Mucosa of rectum (tissue), 2 donors: ENCODE results near the gene NPFFR1.

ENCODE experiments used
- H3K27ac ChIP-seq, 2 donors: one replicate each; pipeline ENCODE4 v1.7.0; 2013; ENCODE audit warnings: inconsistent platforms in 2 of 2, low read depth in 2 of 2, low read length in 2 of 2
- H3K27me3 ChIP-seq, 2 donors: one replicate each; pipeline ENCODE4 v1.7.0; 2013; ENCODE audit warnings: low read length in 2 of 2; ENCODE audit not compliant: control insufficient read depth in 2 of 2, insufficient read depth in 2 of 2
- H3K36me3 ChIP-seq, 2 donors: one replicate each; pipeline ENCODE4 v1.7.0; 2013; ENCODE audit warnings: low read length in 2 of 2; ENCODE audit not compliant: control insufficient read depth in 2 of 2, insufficient read depth in 2 of 2
- H3K4me1 ChIP-seq, 2 donors: one replicate each; pipeline ENCODE4 v1.7.0; 2013; ENCODE audit warnings: low read length in 2 of 2, mild to moderate bottlenecking in 1 of 2; ENCODE audit not compliant: control insufficient read depth in 2 of 2, insufficient read depth in 2 of 2
- H3K4me3 ChIP-seq, 2 donors: one replicate each; pipeline ENCODE4 v1.7.0; 2013; ENCODE audit warnings: low read length in 2 of 2
- H3K9ac ChIP-seq, 2 donors: one replicate each; pipeline ENCODE4 v1.7.0; 2013; ENCODE audit warnings: low read length in 2 of 2, low read depth in 1 of 2, mild to moderate bottlenecking in 1 of 2
- H3K9me3 ChIP-seq, 2 donors: one replicate each; pipeline ENCODE4 v1.7.0; 2013; ENCODE audit warnings: low read length in 2 of 2; ENCODE audit not compliant: control insufficient read depth in 2 of 2
- donor health status: healthy.
- donor health status: Normal muscosa, but diverticular disease.

The NPFFR1 gene

DNA sequence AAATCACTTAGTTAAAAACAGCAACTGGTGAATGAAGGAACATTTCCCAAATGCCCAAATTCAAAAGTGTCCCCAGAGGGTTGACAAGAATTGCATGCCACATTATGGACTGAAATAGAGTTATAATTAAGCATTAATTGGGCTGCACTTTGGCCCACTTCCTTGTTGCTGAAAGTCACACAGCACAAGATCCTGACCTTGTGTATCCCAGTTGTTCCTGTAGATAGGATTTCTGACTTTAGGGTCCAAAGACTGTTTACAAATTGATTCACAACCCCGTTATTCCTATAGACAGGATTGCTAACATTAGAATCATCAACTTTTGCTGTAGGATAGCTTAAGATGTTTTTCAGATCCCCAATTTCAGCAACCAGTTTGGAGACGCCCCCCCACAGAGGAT, 31.5 kb upstream of the NPFFR1 start:
- no peaks in the 10 kb centered on the region for H3K4me1 ChIP-seq

DNA sequence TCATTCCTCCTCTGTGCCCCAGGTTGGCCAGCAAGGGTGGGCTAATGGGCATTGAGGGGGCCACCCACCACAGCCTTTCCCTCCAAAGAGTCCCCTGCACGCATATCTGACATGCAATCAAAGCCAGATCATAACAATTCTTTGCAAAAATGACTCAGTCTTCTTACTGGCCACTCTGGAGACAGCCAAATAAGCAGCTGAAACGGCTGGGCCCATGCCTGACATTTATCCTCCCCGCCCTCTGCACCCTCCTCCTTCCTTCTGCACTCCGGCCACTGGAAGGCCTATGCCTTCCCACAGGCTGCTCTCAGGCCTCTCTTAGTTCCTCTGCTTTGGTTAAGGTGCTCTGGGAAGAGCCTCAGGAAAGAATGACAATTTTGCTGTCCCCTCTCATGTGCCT, 29.2 kb upstream of the NPFFR1 start:
- no peak overlapping the region for H3K9ac ChIP-seq
- no peaks in the 10 kb centered on the region for H3K27me3 ChIP-seq
- no peaks in the 10 kb centered on the region for H3K4me1 ChIP-seq
- no peaks in the 10 kb centered on the region for H3K36me3 ChIP-seq
- H3K9me3 ChIP-seq, result no peaks in the 10 kb centered on the region
- H3K27ac ChIP-seq, result no peak overlapping the region
- no peak overlapping the region for H3K4me3 ChIP-seq

More for the DNA sequence above, 31.5 kb upstream of the NPFFR1 start:
- Histone ChIP-seq H3K9ac (no peak overlapping the region), H3K4me3 (no peak overlapping the region), H3K27ac (no peak overlapping the region), H3K27me3 (no peaks in the 10 kb centered on the region), H3K9me3 (no peaks in the 10 kb centered on the region), H3K36me3 (no peaks in the 10 kb centered on the region)

DNA sequence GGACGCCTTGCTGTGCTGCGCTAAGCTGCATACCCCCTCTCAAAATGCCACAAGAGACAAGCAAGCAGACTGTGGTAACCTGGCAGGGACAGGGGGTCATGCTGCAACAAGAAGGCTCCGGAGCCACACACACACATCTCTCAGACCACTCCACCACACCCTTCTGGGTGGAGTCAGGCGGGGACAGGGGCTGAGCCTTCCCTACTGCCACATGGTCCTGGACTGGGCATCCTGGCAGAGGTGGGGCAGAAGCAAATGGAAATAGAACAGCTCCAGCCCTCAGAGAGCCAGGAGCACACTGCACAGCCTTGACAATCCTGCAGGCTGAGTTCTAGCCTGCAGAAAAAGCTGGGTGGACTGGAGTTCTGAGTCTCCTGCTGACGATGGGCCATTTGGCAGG, 28.4 kb upstream of the NPFFR1 start:
- no peak overlapping the region for H3K4me3 ChIP-seq
- H3K9ac ChIP-seq, result no peak overlapping the region
- H3K27me3 ChIP-seq, result no peaks in the 10 kb centered on the region
- H3K36me3 ChIP-seq, result no peaks in the 10 kb centered on the region
- H3K4me1 ChIP-seq, result no peaks in the 10 kb centered on the region
- no peaks in the 10 kb centered on the region for H3K9me3 ChIP-seq
- no peak overlapping the region for H3K27ac ChIP-seq

DNA sequence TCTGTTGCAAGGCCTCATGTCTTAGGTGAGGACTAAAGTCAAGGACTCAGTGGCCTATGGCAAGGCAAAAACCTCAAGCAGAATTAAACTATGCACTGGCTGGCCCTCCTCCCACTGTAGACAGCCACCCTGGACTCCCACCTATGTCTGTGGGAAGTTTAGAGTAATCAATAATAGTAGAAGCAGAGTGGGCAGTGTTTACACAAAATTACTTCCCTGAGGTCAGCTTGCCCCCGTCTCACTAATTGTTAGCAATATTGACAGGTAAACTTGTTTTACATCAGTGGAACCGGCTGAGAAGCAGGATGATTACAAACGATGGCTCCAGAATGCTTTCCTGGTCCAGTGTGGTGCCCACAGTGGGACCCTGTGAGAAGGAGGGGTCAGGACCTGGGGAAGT, 27.9 kb upstream of the NPFFR1 start:
- no peak overlapping the region for H3K4me3 ChIP-seq
- H3K27me3 ChIP-seq, result no peaks in the 10 kb centered on the region
- no peak overlapping the region for H3K9ac ChIP-seq
- H3K36me3 ChIP-seq, result no peaks in the 10 kb centered on the region
- no peak overlapping the region for H3K27ac ChIP-seq
- H3K4me1 ChIP-seq, result no peaks in the 10 kb centered on the region
- H3K9me3 ChIP-seq, result no peaks in the 10 kb centered on the region

DNA sequence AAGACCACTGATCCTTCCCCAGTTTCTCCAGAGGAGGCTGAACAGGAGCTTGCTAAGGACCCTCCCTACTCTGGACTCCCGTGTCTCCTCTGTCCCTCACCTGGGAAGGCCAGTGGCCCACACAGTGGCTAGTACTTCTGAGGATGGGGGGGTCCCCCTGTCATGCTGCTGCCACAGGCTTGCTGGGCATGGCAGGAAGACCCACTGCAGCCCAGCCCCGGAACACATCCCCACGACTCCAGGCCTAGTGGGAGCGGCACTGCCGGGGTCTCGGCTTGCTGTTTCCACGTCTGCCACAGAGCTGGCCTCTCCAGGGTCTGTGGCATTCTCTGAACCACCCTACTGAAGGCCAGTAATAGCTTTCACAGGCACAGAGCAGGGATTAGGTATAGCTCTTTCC, 25.9 kb upstream of the NPFFR1 start:
- H3K4me3 ChIP-seq, result no peak overlapping the region
- no peak overlapping the region for H3K27ac ChIP-seq
- no peaks in the 10 kb centered on the region for H3K27me3 ChIP-seq
- no peaks in the 10 kb centered on the region for H3K36me3 ChIP-seq
- no peaks in the 10 kb centered on the region for H3K4me1 ChIP-seq
- no peak overlapping the region for H3K9ac ChIP-seq
- no peaks in the 10 kb centered on the region for H3K9me3 ChIP-seq

DNA sequence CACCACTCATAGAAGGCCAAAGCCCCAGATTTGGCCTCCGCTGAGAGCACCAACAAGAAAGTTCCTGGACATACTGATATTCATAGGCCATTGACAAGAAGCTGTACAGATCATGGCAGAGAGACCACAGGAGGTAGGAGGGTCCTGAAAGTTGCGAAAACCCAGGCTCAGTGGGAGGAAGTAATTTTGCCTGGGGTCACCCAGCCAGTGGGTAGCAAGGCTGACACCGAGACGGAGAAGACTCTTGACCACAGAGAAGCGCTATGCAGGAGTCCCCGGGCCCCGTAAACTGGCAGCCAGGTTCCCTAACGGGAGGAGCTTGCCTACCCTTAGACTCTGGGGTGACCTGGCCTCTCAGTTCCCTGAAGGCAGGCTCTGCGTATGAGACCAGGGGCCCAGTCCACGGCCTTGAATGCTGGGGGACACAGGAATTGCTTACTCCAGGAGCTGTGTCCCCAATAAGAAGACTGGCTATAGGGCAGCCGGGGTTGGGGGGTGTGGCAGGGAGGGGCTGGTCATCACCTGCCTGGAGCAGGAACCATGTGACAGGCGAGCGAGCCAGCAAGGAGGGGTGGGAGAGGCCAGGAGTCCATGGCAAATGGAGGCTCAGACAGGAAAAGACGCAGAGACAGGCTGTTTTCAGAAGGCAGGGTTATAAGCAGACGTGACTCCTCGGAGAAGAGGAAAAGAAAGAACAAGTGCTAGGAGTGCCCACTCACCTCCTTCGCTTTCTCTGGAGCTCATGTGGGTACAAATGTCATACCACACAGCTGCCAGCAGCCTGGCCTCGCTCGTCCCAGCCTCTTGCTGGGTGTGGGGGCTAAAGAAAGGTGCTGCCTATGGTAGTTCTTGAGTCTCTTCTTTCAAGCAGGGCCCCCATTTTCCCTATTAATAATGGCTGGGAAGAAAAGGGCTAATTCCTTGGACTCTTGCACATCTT, 24.6 kb upstream of the NPFFR1 start:
- H3K4me3 ChIP-seq, result no peak overlapping the region
- H3K4me1 ChIP-seq, result no peaks in the 10 kb centered on the region
- H3K9ac ChIP-seq, result no peak overlapping the region
- H3K27me3 ChIP-seq, result no peaks in the 10 kb centered on the region
- no peak overlapping the region for H3K27ac ChIP-seq
- H3K36me3 ChIP-seq, result no peaks in the 10 kb centered on the region
- no peaks in the 10 kb centered on the region for H3K9me3 ChIP-seq

DNA sequence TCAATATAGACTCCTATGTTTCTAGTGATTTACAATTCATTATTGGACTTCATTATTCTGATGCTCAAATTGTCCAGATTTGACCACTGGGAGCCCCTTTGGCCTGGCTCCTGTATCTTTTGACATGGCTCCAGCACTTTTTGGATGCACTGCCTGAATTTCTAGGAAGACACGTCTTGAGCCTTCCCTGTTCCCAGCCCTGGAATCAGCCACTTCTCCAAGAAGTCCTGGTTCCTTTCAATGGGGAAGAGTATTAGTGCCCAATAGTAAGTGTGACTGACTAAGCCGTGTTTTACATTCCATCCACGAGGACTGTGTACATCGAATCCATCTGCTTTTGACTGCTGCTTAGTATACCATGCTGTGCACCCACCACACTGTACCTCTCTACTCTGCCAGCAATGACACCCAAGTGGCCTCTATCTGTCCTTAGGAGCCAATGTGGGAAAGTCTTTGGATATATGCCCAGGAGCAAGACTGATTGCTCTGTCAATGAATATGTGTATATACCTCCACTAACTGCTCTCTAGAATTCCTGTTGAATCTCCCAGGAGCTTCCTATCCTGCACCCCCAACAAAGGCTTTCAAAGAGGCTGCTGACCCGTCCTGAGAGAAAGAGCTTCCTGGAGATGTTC, 23.2 kb upstream of the NPFFR1 start:
- Histone ChIP-seq H3K27me3 (no peaks in the 10 kb centered on the region), H3K4me3 (no peak overlapping the region)

DNA sequence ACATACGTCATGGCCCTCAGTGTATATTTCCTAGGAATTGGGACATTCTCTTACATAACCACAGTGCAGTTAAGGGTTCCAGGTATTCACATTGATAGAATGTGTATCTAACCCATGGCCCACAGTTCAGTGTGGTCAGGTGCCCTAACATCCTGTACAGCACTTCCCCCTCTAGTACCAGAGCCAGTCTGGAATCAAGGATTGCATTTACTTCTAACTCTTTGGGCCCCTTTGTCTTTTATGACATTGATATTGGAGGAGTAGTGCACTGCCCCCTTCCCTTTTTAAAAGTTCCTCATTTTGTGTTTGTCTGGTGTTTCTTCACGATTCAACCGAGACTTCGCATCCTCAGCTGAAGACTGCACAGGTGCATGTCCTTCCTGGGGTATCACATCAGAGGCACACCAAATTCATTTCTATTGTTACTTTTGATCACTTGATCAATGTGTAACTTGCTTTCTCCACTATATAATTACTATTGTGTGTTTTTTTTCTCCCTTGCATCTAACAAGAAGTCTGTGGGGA, 22.4 kb upstream of the NPFFR1 start:
- Histone ChIP-seq H3K9me3 (no peaks in the 10 kb centered on the region), H3K36me3 (no peaks in the 10 kb centered on the region), H3K4me3 (no peak overlapping the region), H3K27ac (no peak overlapping the region), H3K9ac (no peak overlapping the region), H3K27me3 (no peaks in the 10 kb centered on the region), H3K4me1 (no peaks in the 10 kb centered on the region)

More for the DNA sequence above, 23.2 kb upstream of the NPFFR1 start:
- Histone ChIP-seq H3K9ac (no peak overlapping the region), H3K4me1 (no peaks in the 10 kb centered on the region), H3K27ac (no peak overlapping the region), H3K36me3 (no peaks in the 10 kb centered on the region), H3K9me3 (no peaks in the 10 kb centered on the region)

DNA sequence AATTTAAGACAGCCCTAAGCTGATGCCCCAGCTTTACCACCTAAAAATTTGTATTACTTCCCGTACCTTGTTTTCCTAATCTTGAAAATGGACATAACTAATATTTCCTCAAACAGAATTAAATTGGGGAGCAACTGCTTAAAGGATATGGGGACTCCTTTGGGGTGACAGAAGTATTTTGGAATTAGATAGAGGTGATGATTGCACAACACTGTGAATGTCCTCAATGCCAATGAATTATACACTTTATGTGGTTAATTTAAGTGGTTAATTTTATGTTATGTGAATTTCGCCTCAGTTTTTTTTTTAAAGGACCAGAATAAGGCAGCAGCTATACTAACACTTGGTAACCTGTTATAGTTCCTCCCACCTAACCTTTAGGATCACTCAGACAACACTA, 19.9 kb upstream of the NPFFR1 start:
- Histone ChIP-seq H3K4me1 (no peaks in the 10 kb centered on the region), H3K27ac (no peak overlapping the region), H3K4me3 (no peak overlapping the region), H3K9me3 (no peaks in the 10 kb centered on the region), H3K36me3 (peaks cover 0 to 2% of the 10 kb centered on the region in 2 donors), H3K27me3 (no peaks in the 10 kb centered on the region), H3K9ac (no peak overlapping the region)

DNA sequence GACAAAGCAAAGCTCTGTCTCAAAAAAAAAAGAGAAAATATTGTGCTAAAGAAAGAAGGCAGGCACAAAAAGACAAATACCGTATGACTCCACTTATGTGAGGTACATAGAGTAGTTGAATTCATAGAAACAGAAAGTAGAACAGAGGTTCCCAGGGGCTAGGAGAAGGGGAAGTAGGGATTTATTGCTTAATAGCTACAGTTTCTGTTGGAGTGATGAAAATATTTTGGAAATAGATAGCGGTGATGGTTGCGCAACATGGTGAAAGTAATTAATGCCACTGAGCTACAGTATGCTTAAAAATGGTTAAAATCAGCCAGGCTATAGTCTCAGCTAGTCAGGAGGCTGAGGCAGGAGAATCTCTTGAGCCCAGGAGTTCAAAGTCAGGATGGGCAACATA, 18.5 kb upstream of the NPFFR1 start:
- no peak overlapping the region for H3K4me3 ChIP-seq

More for the DNA sequence above, 18.5 kb upstream of the NPFFR1 start:
- H3K36me3 ChIP-seq, result peaks cover 0 to 2% of the 10 kb centered on the region in 2 donors
- H3K9ac ChIP-seq, result no peak overlapping the region
- H3K27me3 ChIP-seq, result no peaks in the 10 kb centered on the region
- H3K9me3 ChIP-seq, result no peaks in the 10 kb centered on the region
- no peaks in the 10 kb centered on the region for H3K4me1 ChIP-seq
- H3K27ac ChIP-seq, result no peak overlapping the region
